Body of pancreas (tissue), 4 donors: Measurements from ENCODE around the gene POLL.

Source experiments
- CTCF ChIP-seq, 7 experiments: fragments of 450-650 bp in 4 of 7; fragments of 200-600 bp in 3 of 7; sonication (generic) in 3 of 7; IDR thresholded peaks; one replicate each; pipeline ENCODE4 v1.5.1; 2016 to 2019; ENCODE audit warnings: antibody characterized with exemption in 7 of 7
- POLR2A ChIP-seq, 3 donors: fragments of 450-650 bp; IDR thresholded peaks; one replicate each; pipeline ENCODE4 v1.6.1; 2016; ENCODE audit warnings: antibody characterized with exemption in 3 of 3, mild to moderate bottlenecking in 2 of 3

GRCh38 chr10:101569323-101569621, 18.8 kb downstream of the POLL start:
- TF ChIP-seq POLR2A (IDR thresholded peaks at IDR 0.05) (no peak), CTCF (IDR thresholded peaks at IDR 0.05) (no peak)
